ENCODE measurements around the gene RENBP.
"Not testable (repeated sequence)": the region's sequence is repeated elsewhere in the genome, so short reads cannot be mapped to it uniquely, and the experiment has no call there.

The RENBP gene

GRCh38 chrX:153983321-153983801 lies 38.9 kb upstream of the RENBP start:
- no peak overlapping the region for H2BK120ac ChIP-seq (ENCODE audit: low read depth, low read length)
- H3K36me3 ChIP-seq (replicated peaks in 1 of 2; ENCODE audit: control insufficient read depth in 2 of 2, insufficient read depth in 2 of 2, low read length in 2 of 2), result no peaks in the 10 kb centered on the region
- H3K27ac ChIP-seq (replicated peaks; ENCODE audit: low read length), result no peak overlapping the region
- no peak overlapping the region for H3K23ac ChIP-seq (ENCODE audit: low read depth, low read length, poor library complexity)
- H3K9me3 ChIP-seq (replicated peaks in 1 of 2; ENCODE audit: control insufficient read depth in 2 of 2, insufficient read depth in 1 of 2, low read depth in 1 of 2, low read length in 2 of 2), result no peaks in the 10 kb centered on the region
- H4K91ac ChIP-seq (ENCODE audit: low read depth, low read length, poor library complexity), result no peak overlapping the region
- no peak overlapping the region for H4K8ac ChIP-seq (ENCODE audit: low read depth, low read length)
- H2BK5ac ChIP-seq (ENCODE audit: low read length), result no peak overlapping the region
- H3K14ac ChIP-seq (ENCODE audit: low read length), result no peak overlapping the region
- no CpG with 5 or more reads among the region's 12 CpGs for WGBS, 2 donors (ENCODE audit: extremely low coverage in 2 of 2, insufficient read length in 2 of 2, insufficient replicate concordance in 1 of 2)
- no peak overlapping the region for H3K18ac ChIP-seq (ENCODE audit: low read length)
- H3K4ac ChIP-seq (ENCODE audit: low read length), result no peak overlapping the region
- no peak for DNase-seq (ENCODE audit: low spot score)
- H2AFZ ChIP-seq (ENCODE audit: low read length), result no peak overlapping the region
- H3K4me1 ChIP-seq (ENCODE audit: control insufficient read depth in 2 of 2, insufficient read depth in 1 of 2, low read depth in 1 of 2, low read length in 2 of 2), result peaks cover 1 to 3% of the 10 kb centered on the region in 2 donors
- peaks cover 0 to 36% (median 0%) of the 10 kb centered on the region in 3 experiments for H3K27me3 ChIP-seq (ENCODE audit: control insufficient read depth in 3 of 3, insufficient read depth in 3 of 3, low read depth in 1 of 3, low read length in 3 of 3)
- H2BK12ac ChIP-seq (ENCODE audit: low read length), result no peak overlapping the region
- H2AK5ac ChIP-seq (ENCODE audit: low read depth, low read length), result no peak overlapping the region
- H3K79me1 ChIP-seq (ENCODE audit: low read depth, low read length), result no peaks in the 10 kb centered on the region
- H3K4me3 ChIP-seq (ENCODE audit: low read length in 2 of 2), result no peak overlapping the region
- H3K9ac ChIP-seq (ENCODE audit: low read depth, low read length, poor library complexity), result no peak overlapping the region
- H3K4me2 ChIP-seq (ENCODE audit: insufficient read depth, low read length, poor library complexity, severe bottlenecking), result no peak overlapping the region
- H2BK15ac ChIP-seq (ENCODE audit: low read length), result no peak overlapping the region

- H3K9me3 ChIP-seq (replicated peaks in 1 of 2; ENCODE audit: control insufficient read depth in 2 of 2, insufficient read depth in 1 of 2, low read depth in 1 of 2, low read length in 2 of 2), result no peaks in the 10 kb centered on the region
- no peaks in the 10 kb centered on the region for H3K79me1 ChIP-seq (ENCODE audit: low read depth, low read length)
- H3K4me1 ChIP-seq (ENCODE audit: control insufficient read depth in 2 of 2, insufficient read depth in 1 of 2, low read depth in 1 of 2, low read length in 2 of 2), result peaks cover 1 to 3% of the 10 kb centered on the region in 2 donors
- no peak overlapping the region for H3K14ac ChIP-seq (ENCODE audit: low read length)
- no peak overlapping the region for H3K4me2 ChIP-seq (ENCODE audit: insufficient read depth, low read length, poor library complexity, severe bottlenecking)
- no peak overlapping the region for H2BK5ac ChIP-seq (ENCODE audit: low read length)
- no peak overlapping the region for H2AFZ ChIP-seq (ENCODE audit: low read length)
- H3K18ac ChIP-seq (ENCODE audit: low read length), result no peak overlapping the region
- H3K27ac ChIP-seq (replicated peaks; ENCODE audit: low read length), result no peak overlapping the region
- no peak overlapping the region for H4K8ac ChIP-seq (ENCODE audit: low read depth, low read length)
- H2BK120ac ChIP-seq (ENCODE audit: low read depth, low read length), result no peak overlapping the region
- no peak overlapping the region for H3K4me3 ChIP-seq (ENCODE audit: low read length in 2 of 2)
- H2BK15ac ChIP-seq (ENCODE audit: low read length), result no peak overlapping the region
- H3K9ac ChIP-seq (ENCODE audit: low read depth, low read length, poor library complexity), result no peak overlapping the region
- no CpG with 5 or more reads among the region's 52 CpGs for WGBS, 2 donors (ENCODE audit: extremely low coverage in 2 of 2, insufficient read length in 2 of 2, insufficient replicate concordance in 1 of 2)
- H3K27me3 ChIP-seq (ENCODE audit: control insufficient read depth in 3 of 3, insufficient read depth in 3 of 3, low read depth in 1 of 3, low read length in 3 of 3), result peaks cover 0 to 37% (median 0%) of the 10 kb centered on the region in 3 experiments
- H3K23ac ChIP-seq (ENCODE audit: low read depth, low read length, poor library complexity), result no peak overlapping the region
- no peak overlapping the region for H2BK12ac ChIP-seq (ENCODE audit: low read length)
- no peak overlapping the region for H4K91ac ChIP-seq (ENCODE audit: low read depth, low read length, poor library complexity)
- H2AK5ac ChIP-seq (ENCODE audit: low read depth, low read length), result no peak overlapping the region
- DNase-seq (ENCODE audit: low spot score), result no peak
- H3K4ac ChIP-seq (ENCODE audit: low read length), result no peak overlapping the region
- H3K36me3 ChIP-seq (replicated peaks in 1 of 2; ENCODE audit: control insufficient read depth in 2 of 2, insufficient read depth in 2 of 2, low read length in 2 of 2), result no peaks in the 10 kb centered on the region
Measured at GRCh38 chrX:153981771-153982533, 37.5 kb upstream of the RENBP start.

- H2BK120ac ChIP-seq (ENCODE audit: low read depth, low read length), result no peak overlapping the region
- WGBS, 2 donors (ENCODE audit: extremely low coverage in 2 of 2, insufficient read length in 2 of 2, insufficient replicate concordance in 1 of 2), result no CpG with 5 or more reads among the region's 7 CpGs
- no peak for DNase-seq (ENCODE audit: low spot score)
- no peaks in the 10 kb centered on the region for H3K79me1 ChIP-seq (ENCODE audit: low read depth, low read length)
- no peak overlapping the region for H2AFZ ChIP-seq (ENCODE audit: low read length)
- peaks cover 1 to 3% of the 10 kb centered on the region in 2 donors for H3K4me1 ChIP-seq (ENCODE audit: control insufficient read depth in 2 of 2, insufficient read depth in 1 of 2, low read depth in 1 of 2, low read length in 2 of 2)
- H2BK15ac ChIP-seq (ENCODE audit: low read length), result no peak overlapping the region
- no peak overlapping the region for H4K8ac ChIP-seq (ENCODE audit: low read depth, low read length)
- peak overlapping the region; percentile 22 for H2BK12ac ChIP-seq (ENCODE audit: low read length)
- H3K27me3 ChIP-seq (ENCODE audit: control insufficient read depth in 3 of 3, insufficient read depth in 3 of 3, low read depth in 1 of 3, low read length in 3 of 3), result peaks cover 0 to 37% (median 0%) of the 10 kb centered on the region in 3 experiments
- H3K23ac ChIP-seq (ENCODE audit: low read depth, low read length, poor library complexity), result no peak overlapping the region
- no peak overlapping the region for H2AK5ac ChIP-seq (ENCODE audit: low read depth, low read length)
- H3K18ac ChIP-seq (ENCODE audit: low read length), result no peak overlapping the region
- no peak overlapping the region for H3K9ac ChIP-seq (ENCODE audit: low read depth, low read length, poor library complexity)
- H3K4me2 ChIP-seq (ENCODE audit: insufficient read depth, low read length, poor library complexity, severe bottlenecking), result no peak overlapping the region
- H3K9me3 ChIP-seq (replicated peaks in 1 of 2; ENCODE audit: control insufficient read depth in 2 of 2, insufficient read depth in 1 of 2, low read depth in 1 of 2, low read length in 2 of 2), result no peaks in the 10 kb centered on the region
- no peak overlapping the region for H3K4me3 ChIP-seq (ENCODE audit: low read length in 2 of 2)
- no peak overlapping the region for H3K14ac ChIP-seq (ENCODE audit: low read length)
- peak overlapping the region; percentile 17 for H3K27ac ChIP-seq (replicated peaks; ENCODE audit: low read length)
- no peak overlapping the region for H4K91ac ChIP-seq (ENCODE audit: low read depth, low read length, poor library complexity)
- no peaks in the 10 kb centered on the region for H3K36me3 ChIP-seq (replicated peaks in 1 of 2; ENCODE audit: control insufficient read depth in 2 of 2, insufficient read depth in 2 of 2, low read length in 2 of 2)
- H2BK5ac ChIP-seq (ENCODE audit: low read length), result no peak overlapping the region
- no peak overlapping the region for H3K4ac ChIP-seq (ENCODE audit: low read length)
Measured at GRCh38 chrX:153981231-153981630, 36.8 kb upstream of the RENBP start.

- not testable (repeated sequence) for H3K27ac ChIP-seq (replicated peaks; ENCODE audit: low read length); H3K14ac ChIP-seq (ENCODE audit: low read length); H3K4me1 ChIP-seq (ENCODE audit: control insufficient read depth in 2 of 2, insufficient read depth in 1 of 2, low read depth in 1 of 2, low read length in 2 of 2); H3K9ac ChIP-seq (ENCODE audit: low read depth, low read length, poor library complexity); H4K8ac ChIP-seq (ENCODE audit: low read depth, low read length); H2BK5ac ChIP-seq (ENCODE audit: low read length); H3K18ac ChIP-seq (ENCODE audit: low read length); H2BK120ac ChIP-seq (ENCODE audit: low read depth, low read length); H3K4me3 ChIP-seq (ENCODE audit: low read length in 2 of 2); H3K4me2 ChIP-seq (ENCODE audit: insufficient read depth, low read length, poor library complexity, severe bottlenecking); H3K79me1 ChIP-seq (ENCODE audit: low read depth, low read length); H2AK5ac ChIP-seq (ENCODE audit: low read depth, low read length); H3K4ac ChIP-seq (ENCODE audit: low read length); H2BK15ac ChIP-seq (ENCODE audit: low read length); H2AFZ ChIP-seq (ENCODE audit: low read length); H3K36me3 ChIP-seq (replicated peaks in 1 of 2; ENCODE audit: control insufficient read depth in 2 of 2, insufficient read depth in 2 of 2, low read length in 2 of 2); H4K91ac ChIP-seq (ENCODE audit: low read depth, low read length, poor library complexity); H2BK12ac ChIP-seq (ENCODE audit: low read length); H3K9me3 ChIP-seq (replicated peaks in 1 of 2; ENCODE audit: control insufficient read depth in 2 of 2, insufficient read depth in 1 of 2, low read depth in 1 of 2, low read length in 2 of 2); DNase-seq (ENCODE audit: low spot score); H3K23ac ChIP-seq (ENCODE audit: low read depth, low read length, poor library complexity)
- peaks cover 0 to 40% (median 0%) of the 10 kb centered on the region in 3 experiments for H3K27me3 ChIP-seq (ENCODE audit: control insufficient read depth in 3 of 3, insufficient read depth in 3 of 3, low read depth in 1 of 3, low read length in 3 of 3)
- WGBS, 2 donors (ENCODE audit: extremely low coverage in 2 of 2, insufficient read length in 2 of 2, insufficient replicate concordance in 1 of 2), result no CpG with 5 or more reads among the region's 10 CpGs
Measured at GRCh38 chrX:153980394-153980793, 36.0 kb upstream of the RENBP start.

Measured in neuronal stem cell (in vitro differentiated cells).